ENCODE results near the gene CEACAM8.
"Not testable (repeated sequence)": the region's sequence is repeated elsewhere in the genome, so short reads cannot be mapped to it uniquely, and the experiment has no call there.

Gene CEACAM8

DNA sequence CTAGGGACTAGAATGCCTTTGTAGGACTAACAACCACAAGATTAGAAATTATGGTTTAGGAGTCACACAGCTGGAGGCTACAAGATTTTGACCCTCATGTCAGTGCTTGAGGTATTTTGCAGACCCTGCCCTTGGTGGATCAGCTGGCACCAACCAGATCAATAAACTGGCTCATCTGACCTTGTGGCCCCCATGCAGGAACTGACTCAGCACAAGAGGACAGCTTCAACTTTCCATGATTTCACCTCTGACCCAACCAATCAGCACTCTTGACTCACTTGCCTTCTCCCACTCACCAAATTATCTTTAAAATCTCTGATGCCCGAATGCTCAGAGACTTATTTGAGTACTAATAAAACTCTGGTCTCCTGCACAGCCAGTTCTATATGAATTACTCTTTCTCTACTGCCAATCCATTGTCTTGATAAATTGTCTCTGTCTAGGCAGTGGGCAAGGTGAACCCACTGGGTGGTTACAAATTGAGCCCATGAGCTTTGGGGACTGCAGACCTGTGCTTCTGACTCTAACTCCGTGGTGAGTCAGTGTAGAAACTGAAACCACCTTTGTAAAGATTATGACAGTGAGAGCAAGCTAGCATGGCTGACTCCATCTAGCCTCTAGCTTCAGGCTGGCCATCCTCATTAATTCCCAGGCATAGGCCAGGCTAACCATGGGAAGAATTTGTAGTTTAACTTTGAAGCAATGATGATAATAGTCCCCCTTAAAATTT, 33.9 kb upstream of the CEACAM8 start:
- Histone ChIP-seq H3K9me3 (no peaks in the 10 kb centered on the region), H3K27ac (no peak overlapping the region), H3K4me1 (no peaks in the 10 kb centered on the region), H3K27me3 (no peaks in the 10 kb centered on the region), H3K36me3 (no peaks in the 10 kb centered on the region), H3K4me3 (no peak overlapping the region)
- no peak for DNase-seq
- intact Hi-C loops (cut with DNase I; ENCODE audit: low total_unique reads): no loop called here
- TF ChIP-seq, protein P1, sequence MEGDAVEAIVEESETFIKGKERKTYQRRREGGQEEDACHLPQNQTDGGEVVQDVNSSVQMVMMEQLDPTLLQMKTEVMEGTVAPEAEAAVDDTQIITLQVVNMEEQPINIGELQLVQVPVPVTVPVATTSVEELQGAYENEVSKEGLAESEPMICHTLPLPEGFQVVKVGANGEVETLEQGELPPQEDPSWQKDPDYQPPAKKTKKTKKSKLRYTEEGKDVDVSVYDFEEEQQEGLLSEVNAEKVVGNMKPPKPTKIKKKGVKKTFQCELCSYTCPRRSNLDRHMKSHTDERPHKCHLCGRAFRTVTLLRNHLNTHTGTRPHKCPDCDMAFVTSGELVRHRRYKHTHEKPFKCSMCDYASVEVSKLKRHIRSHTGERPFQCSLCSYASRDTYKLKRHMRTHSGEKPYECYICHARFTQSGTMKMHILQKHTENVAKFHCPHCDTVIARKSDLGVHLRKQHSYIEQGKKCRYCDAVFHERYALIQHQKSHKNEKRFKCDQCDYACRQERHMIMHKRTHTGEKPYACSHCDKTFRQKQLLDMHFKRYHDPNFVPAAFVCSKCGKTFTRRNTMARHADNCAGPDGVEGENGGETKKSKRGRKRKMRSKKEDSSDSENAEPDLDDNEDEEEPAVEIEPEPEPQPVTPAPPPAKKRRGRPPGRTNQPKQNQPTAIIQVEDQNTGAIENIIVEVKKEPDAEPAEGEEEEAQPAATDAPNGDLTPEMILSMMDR (IDR thresholded peaks at IDR 0.05): no peak

DNA sequence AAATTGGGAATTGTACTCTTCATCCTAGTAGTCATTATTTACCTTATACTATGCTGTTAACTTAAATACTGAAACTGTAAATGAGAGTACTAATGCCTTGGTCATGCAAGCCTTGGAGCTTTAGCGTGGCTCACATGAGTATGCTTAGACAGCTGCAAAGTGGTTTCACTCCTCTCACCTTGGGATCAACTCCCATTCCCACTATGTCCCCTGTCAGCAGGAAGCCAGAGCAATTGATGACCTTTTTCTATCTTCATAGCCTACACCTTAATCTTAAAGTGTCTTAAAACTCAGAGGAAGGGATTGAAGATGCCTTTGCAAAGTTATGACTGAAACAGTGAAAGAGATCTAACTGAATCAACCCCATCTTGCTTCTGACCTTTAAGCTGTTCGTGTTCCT, 33.2 kb upstream of the CEACAM8 start:
- intact Hi-C loops (cut with DNase I; ENCODE audit: low total_unique reads): no loop called here

DNA sequence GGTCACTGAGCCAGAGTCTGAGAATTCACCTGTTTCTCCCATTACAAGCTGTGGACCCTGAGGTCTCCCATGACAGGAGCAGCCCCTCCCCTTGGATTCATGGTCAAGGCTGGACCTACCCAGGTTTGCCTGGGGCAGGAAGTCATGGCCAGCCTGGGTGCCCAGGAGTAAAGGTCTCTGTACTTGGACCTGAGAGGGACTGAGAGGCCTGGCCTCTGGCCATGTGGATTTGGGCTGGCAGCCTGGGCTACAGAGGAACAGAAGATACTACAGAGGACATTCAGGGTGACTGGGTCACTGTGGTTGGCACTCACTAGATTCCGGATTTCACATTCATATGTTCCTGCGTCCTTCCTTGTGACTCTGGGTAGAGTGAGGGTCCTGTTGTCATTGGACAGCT, 31.5 kb upstream of the CEACAM8 start:
- TF ChIP-seq, protein P1 (IDR thresholded peaks at IDR 0.05): no peak
- H3K27ac ChIP-seq: no peak overlapping the region
- H3K27me3 ChIP-seq: no peaks in the 10 kb centered on the region
- intact Hi-C loops (cut with DNase I; ENCODE audit: low total_unique reads): no loop called here
- H3K4me3 ChIP-seq: no peak overlapping the region
- no peak for DNase-seq
- no peaks in the 10 kb centered on the region for H3K4me1 ChIP-seq
- H3K9me3 ChIP-seq: no peaks in the 10 kb centered on the region
- no peaks in the 10 kb centered on the region for H3K36me3 ChIP-seq

More for the DNA sequence above, 33.2 kb upstream of the CEACAM8 start:
- no peak for DNase-seq
- Histone ChIP-seq H3K9me3 (no peaks in the 10 kb centered on the region), H3K36me3 (no peaks in the 10 kb centered on the region), H3K4me3 (no peak overlapping the region), H3K27ac (no peak overlapping the region), H3K4me1 (no peaks in the 10 kb centered on the region), H3K27me3 (no peaks in the 10 kb centered on the region)
- TF ChIP-seq, protein P1 (IDR thresholded peaks at IDR 0.05): no peak

DNA sequence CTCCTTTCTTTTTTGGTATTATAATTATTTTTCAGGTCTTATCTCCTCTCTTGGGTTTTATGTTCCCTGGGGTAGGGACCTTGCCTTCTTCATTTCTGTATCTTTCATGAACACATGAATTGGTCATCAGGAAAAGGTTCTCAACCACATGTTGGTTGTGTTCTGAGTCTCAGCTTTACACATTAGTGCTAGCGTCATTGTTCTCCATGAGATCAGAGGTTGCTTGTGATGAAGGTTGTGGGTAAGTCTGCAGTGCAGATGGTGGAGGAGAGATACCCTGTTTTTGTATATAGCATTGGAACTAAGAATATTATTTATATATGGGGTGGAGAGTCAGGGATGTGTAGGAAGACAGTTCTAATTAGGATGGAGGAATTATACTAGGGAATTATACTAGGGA, 24.5 kb upstream of the CEACAM8 start:
- H3K9me3 ChIP-seq: no peaks in the 10 kb centered on the region
- no peak for DNase-seq
- no peaks in the 10 kb centered on the region for H3K27me3 ChIP-seq
- no peak overlapping the region for H3K4me3 ChIP-seq
- H3K36me3 ChIP-seq: no peaks in the 10 kb centered on the region
- intact Hi-C loops (cut with DNase I; ENCODE audit: low total_unique reads): no loop called here
- H3K27ac ChIP-seq: no peak overlapping the region
- H3K4me1 ChIP-seq: no peaks in the 10 kb centered on the region
- TF ChIP-seq, protein P1 (IDR thresholded peaks at IDR 0.05): no peak

DNA sequence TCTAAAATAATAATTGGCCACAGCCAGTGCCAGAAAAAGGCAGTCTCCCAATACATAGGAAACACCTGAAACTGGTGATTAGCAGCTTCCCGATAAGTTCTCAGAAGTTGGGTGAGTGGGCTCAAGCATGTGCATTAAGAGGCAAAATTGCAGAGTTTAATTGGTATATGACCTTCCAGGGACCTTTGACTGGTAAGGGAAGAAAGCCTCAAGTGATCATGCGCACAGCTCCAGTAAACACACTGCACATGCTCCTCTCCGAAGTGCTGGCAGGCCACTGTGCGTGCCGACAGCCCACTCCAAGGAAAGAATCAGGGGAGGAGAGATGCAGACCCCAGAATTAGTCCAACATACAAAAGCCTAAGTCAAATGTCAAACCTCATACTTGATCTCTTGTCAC, 18.9 kb upstream of the CEACAM8 start:
- H3K27me3 ChIP-seq: no peaks in the 10 kb centered on the region
- TF ChIP-seq, protein P1 (IDR thresholded peaks at IDR 0.05): no peak
- H3K9me3 ChIP-seq: no peaks in the 10 kb centered on the region
- intact Hi-C loops (cut with DNase I; ENCODE audit: low total_unique reads): no loop called here
- H3K27ac ChIP-seq: no peak overlapping the region
- no peaks in the 10 kb centered on the region for H3K36me3 ChIP-seq
- H3K4me1 ChIP-seq: no peaks in the 10 kb centered on the region
- DNase-seq: no peak
- no peak overlapping the region for H3K4me3 ChIP-seq

DNA sequence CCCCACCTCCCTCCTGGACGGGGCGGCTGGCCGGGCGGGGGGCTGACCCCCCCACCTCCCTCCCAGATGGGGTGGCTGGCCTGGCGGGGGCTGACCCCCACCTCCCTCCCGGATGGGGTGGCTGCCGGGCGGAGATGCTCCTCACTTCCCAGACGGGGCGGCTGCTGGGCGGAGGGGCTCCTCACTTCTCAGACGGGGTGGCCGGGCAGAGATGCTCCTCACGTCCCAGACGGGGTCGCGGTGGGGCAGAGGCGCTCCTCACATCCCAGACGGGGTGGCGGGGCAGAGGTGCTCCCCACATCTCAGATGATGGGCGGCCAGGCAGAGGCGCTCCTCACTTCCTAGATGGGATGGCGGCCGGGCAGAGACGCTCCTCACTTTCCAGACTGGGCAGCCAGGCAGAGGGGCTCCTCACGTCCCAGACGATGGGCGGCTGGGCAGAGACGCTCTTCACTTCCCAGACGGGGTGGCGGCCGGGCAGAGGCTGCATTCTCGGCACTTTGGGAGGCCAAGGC, 15.7 kb upstream of the CEACAM8 start:
- H3K4me3 ChIP-seq; intact Hi-C loops (cut with DNase I; ENCODE audit: low total_unique reads); DNase-seq; H3K27me3 ChIP-seq; H3K4me1 ChIP-seq; H3K36me3 ChIP-seq; H3K9me3 ChIP-seq; H3K27ac ChIP-seq: not testable (repeated sequence)

All from tibial artery (tissue), 4 donors.